HEK293 (cell line): Measurements from ENCODE around the gene ZNF433.
A peak's percentile ranks its signal among the peaks of the same experiment; 100 is the strongest.

Source experiments
- CTCF ChIA-PET: fragments of 350-600 bp; formaldehyde crosslinking; extraction: SDS; loops from one replicate; lab custom pipeline; 2021; ENCODE audit warnings: antibody characterized with exemption; lab: Yijun Ruan, JAX
- POLR2A ChIA-PET: fragments of 300-600 bp; formaldehyde crosslinking; extraction: SDS; loops from one replicate; lab custom pipeline; 2020; ENCODE audit warnings: antibody characterized with exemption, inconsistent platforms; lab: Yijun Ruan, JAX
- H3K27ac ChIP-seq: fragments of 200-500 bp; sonication (Bioruptor generic); 2 replicates; pipeline ENCODE4 v1.5.1; 2014; ENCODE audit warnings: low read depth, low read length, control low read depth, inconsistent platforms; ENCODE audit errors: extremely low read depth
- H3K36me3 ChIP-seq, 2 experiments: fragments of 200-500 bp in 1 of 2; sonication (Bioruptor generic) in 1 of 2; 1 replicate in 1 of 2; 2 replicates in 1 of 2; pipeline ENCODE4 v1.5.1; 2014 to 2017; ENCODE audit warnings: inconsistent platforms in 2 of 2, low read length in 2 of 2; ENCODE audit not compliant: control insufficient read depth in 2 of 2, insufficient read depth in 1 of 2
- H3K4me1 ChIP-seq: fragments of 200-500 bp; sonication (Bioruptor generic); 2 replicates; pipeline ENCODE4 v1.5.1; 2014; ENCODE audit warnings: mild to moderate bottlenecking, low read length, inconsistent platforms; ENCODE audit not compliant: control insufficient read depth, insufficient read depth
- H3K4me3 ChIP-seq: 2 replicates; pipeline ENCODE4 v1.5.1; 2011; ENCODE audit warnings: low read depth, mild to moderate bottlenecking, control low read depth, low read length, moderate library complexity
- H3K9me3 ChIP-seq: fragments of 200-500 bp; sonication (Bioruptor generic); 2 replicates; pipeline ENCODE4 v1.5.1; 2014; ENCODE audit warnings: low read depth, low read length, inconsistent platforms; ENCODE audit not compliant: control insufficient read depth, insufficient read depth
- KLF10 ChIP-seq: fragments of 450-650 bp; IDR thresholded peaks from 2 replicates; pipeline ENCODE4 v1.5.1; 2018; ENCODE audit warnings: missing biosample characterization, mild to moderate bottlenecking, missing genetic modification characterization
- SETDB1 ChIP-seq: IDR thresholded peaks from one replicate; pipeline ENCODE4 v1.6.1; 2017; ENCODE audit warnings: mild to moderate bottlenecking, low read length, moderate library complexity, mixed read lengths; ENCODE audit not compliant: insufficient read length
- SP3 ChIP-seq: fragments of 450-650 bp; formaldehyde crosslinking; IDR thresholded peaks from 2 replicates; pipeline ENCODE4 v1.5.1; 2016; ENCODE audit warnings: missing biosample characterization, missing genetic modification characterization
- ZNF132 ChIP-seq: fragments of 450-650 bp; formaldehyde crosslinking; IDR thresholded peaks from 2 replicates; pipeline ENCODE4 v1.5.1; 2017; ENCODE audit warnings: missing biosample characterization, missing genetic modification characterization, borderline replicate concordance
- ZNF175 ChIP-seq: fragments of 450-650 bp; formaldehyde crosslinking; IDR thresholded peaks from 2 replicates; pipeline ENCODE4 v1.5.1; 2016; ENCODE audit warnings: missing biosample characterization, missing genetic modification characterization
- ZNF274 ChIP-seq, 2 experiments: fragments of 200-500 bp in 1 of 2; fragments of 450-650 bp in 1 of 2; sonication (Bioruptor generic) in 1 of 2; formaldehyde crosslinking in 1 of 2; IDR thresholded peaks; 2 replicates each; pipeline versions ENCODE4 v1.5.1 to v1.6.1; 2014 to 2016; ENCODE audit warnings: borderline replicate concordance in 1 of 2, inconsistent platforms in 1 of 2, low read length in 1 of 2, missing biosample characterization in 1 of 2, missing genetic modification characterization in 1 of 2
- ZNF354C ChIP-seq: fragments of 450-650 bp; formaldehyde crosslinking; IDR thresholded peaks from 2 replicates; pipeline ENCODE4 v1.5.1; 2016; ENCODE audit warnings: missing biosample characterization, missing genetic modification characterization, low read depth, borderline replicate concordance
- ZNF366 ChIP-seq: fragments of 450-650 bp; formaldehyde crosslinking; conservative IDR thresholded peaks from 2 replicates; pipeline ENCODE4 v1.5.1; 2016; ENCODE audit warnings: missing biosample characterization, missing genetic modification characterization
- ZNF548 ChIP-seq: fragments of 450-650 bp; formaldehyde crosslinking; IDR thresholded peaks from 2 replicates; pipeline ENCODE4 v1.5.1; 2016; ENCODE audit warnings: missing biosample characterization, missing genetic modification characterization
- ZNF596 ChIP-seq: fragments of 450-650 bp; IDR thresholded peaks from 2 replicates; pipeline ENCODE4 v1.5.0; 2018; ENCODE audit warnings: missing biosample characterization, mild to moderate bottlenecking, missing genetic modification characterization, moderate library complexity
- ZNF670 ChIP-seq: fragments of 450-650 bp; formaldehyde crosslinking; IDR thresholded peaks from 2 replicates; pipeline ENCODE4 v1.5.1; 2016; ENCODE audit warnings: missing biosample characterization, missing genetic modification characterization, low read depth
- ZNF747 ChIP-seq: fragments of 450-650 bp; formaldehyde crosslinking; IDR thresholded peaks from 2 replicates; pipeline ENCODE4 v1.5.1; 2016; ENCODE audit warnings: missing biosample characterization, missing genetic modification characterization
- ZNF777 ChIP-seq: fragments of 450-650 bp; formaldehyde crosslinking; IDR thresholded peaks from 2 replicates; pipeline ENCODE4 v1.5.1; 2017; ENCODE audit warnings: missing biosample characterization, missing genetic modification characterization, borderline replicate concordance
- TF ChIP-seq, protein P1 (sequence below): fragments of 450-650 bp; formaldehyde crosslinking; IDR thresholded peaks from 2 replicates; pipeline ENCODE4 v1.5.1; 2017; ENCODE audit warnings: missing biosample characterization, missing genetic modification characterization
- TF ChIP-seq, protein P2 (sequence below): sonication (generic); formaldehyde crosslinking; IDR thresholded peaks from 2 replicates; pipeline ENCODE4 v1.8.1; 2022; ENCODE audit warnings: mild to moderate bottlenecking, moderate library complexity, missing genetic modification reagents
- TF ChIP-seq, protein P3 (sequence below): fragments of 450-650 bp; formaldehyde crosslinking; IDR thresholded peaks from 2 replicates; pipeline ENCODE4 v1.5.1; 2016; ENCODE audit warnings: missing biosample characterization, missing genetic modification characterization
- TF ChIP-seq, protein P4 (sequence below): fragments of 450-650 bp; formaldehyde crosslinking; IDR thresholded peaks from 2 replicates; pipeline ENCODE4 v1.5.1; 2016; ENCODE audit warnings: missing biosample characterization, missing genetic modification characterization
- TF ChIP-seq, protein P5 (sequence below): fragments of 450-650 bp; IDR thresholded peaks from 2 replicates; pipeline ENCODE4 v1.5.1; 2018; ENCODE audit warnings: missing biosample characterization, missing genetic modification characterization

ZNF433 gene

DNA sequence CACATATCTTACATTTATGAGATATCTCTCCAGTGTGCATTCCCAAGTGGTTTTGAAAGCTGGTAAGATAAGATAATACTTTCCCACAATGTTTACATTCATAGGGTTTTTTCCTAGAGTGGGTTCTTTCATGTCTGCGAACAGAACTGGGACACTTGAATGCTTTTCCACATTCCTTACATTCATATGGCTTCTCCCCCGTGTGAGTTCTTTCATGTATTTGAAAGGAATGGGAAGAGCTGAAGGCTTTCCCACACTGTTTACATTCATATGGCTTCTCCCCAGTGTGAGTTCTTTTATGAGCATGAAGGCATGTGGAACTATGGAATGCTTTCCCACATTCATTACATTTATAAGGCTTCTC lies 19.7 kb downstream of the ZNF433 start:
- POLR2A ChIA-PET = no interaction called here

DNA sequence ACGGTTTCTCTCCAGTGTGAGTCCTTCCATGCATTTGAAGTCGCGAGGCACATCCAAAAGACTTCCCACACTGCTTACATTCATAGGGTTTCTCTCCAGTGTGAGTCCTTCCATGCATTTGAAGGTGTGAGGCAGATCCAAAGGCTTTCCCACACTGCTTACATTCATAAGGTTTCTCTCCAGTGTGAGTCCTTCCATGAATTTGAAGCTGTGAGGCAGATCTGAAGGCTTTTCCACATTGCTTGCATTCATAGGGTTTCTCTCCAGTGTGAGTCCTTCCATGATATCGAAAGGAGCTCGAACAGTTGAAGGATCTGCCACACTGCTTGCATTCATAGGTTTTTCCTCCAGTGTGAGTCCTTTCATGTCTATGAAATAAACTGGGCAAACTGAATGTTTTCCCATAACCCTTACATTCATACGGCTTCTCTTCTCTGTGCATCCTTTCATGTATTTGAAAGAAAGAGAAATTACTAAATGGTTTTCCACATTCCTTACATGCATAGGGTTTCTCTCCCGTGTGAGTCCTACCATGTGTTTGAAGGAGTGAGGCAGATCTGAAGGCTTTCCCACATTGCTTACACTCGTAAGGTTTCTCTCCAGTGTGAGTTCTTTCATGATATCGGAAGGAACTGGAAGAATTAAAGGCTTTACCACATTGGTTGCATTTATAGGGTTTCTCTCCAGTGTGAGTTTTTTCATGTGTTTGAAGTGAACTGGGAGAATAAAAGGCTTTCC lies 20.3 kb downstream of the ZNF433 start:
- ChIA-PET CTCF (interaction anchor here (0.7 kb wide), 1 partner anchor 47 kb away, joined by 3 read pairs; no protein-coding TSS in a partner anchor), POLR2A (no interaction called here)
- Histone ChIP-seq H3K4me1 (no peaks in the 10 kb centered on the region), H3K4me3 (no peak overlapping the region), H3K36me3 (peaks cover 0 to 38% of the 10 kb centered on the region in 2 experiments; a peak in 1 of 3 replicates), H3K9me3 (no peaks in the 10 kb centered on the region), H3K27ac (no peak overlapping the region)
- TF ChIP-seq, protein P1, sequence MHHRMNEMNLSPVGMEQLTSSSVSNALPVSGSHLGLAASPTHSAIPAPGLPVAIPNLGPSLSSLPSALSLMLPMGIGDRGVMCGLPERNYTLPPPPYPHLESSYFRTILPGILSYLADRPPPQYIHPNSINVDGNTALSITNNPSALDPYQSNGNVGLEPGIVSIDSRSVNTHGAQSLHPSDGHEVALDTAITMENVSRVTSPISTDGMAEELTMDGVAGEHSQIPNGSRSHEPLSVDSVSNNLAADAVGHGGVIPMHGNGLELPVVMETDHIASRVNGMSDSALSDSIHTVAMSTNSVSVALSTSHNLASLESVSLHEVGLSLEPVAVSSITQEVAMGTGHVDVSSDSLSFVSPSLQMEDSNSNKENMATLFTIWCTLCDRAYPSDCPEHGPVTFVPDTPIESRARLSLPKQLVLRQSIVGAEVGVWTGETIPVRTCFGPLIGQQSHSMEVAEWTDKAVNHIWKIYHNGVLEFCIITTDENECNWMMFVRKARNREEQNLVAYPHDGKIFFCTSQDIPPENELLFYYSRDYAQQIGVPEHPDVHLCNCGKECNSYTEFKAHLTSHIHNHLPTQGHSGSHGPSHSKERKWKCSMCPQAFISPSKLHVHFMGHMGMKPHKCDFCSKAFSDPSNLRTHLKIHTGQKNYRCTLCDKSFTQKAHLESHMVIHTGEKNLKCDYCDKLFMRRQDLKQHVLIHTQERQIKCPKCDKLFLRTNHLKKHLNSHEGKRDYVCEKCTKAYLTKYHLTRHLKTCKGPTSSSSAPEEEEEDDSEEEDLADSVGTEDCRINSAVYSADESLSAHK (tag by site-specific recombination) = no peak
- peak; percentile 91 for TF ChIP-seq SETDB1
- no peak for TF ChIP-seq ZNF132
- TF ChIP-seq, protein P2, sequence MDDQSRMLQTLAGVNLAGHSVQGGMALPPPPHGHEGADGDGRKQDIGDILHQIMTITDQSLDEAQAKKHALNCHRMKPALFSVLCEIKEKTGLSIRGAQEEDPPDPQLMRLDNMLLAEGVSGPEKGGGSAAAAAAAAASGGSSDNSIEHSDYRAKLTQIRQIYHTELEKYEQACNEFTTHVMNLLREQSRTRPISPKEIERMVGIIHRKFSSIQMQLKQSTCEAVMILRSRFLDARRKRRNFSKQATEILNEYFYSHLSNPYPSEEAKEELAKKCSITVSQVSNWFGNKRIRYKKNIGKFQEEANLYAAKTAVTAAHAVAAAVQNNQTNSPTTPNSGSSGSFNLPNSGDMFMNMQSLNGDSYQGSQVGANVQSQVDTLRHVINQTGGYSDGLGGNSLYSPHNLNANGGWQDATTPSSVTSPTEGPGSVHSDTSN (CRISPR knock-in tag) = no peak
- no peak for TF ChIP-seq SP3 (tag by site-specific recombination)
- TF ChIP-seq ZNF175 = no peak
- TF ChIP-seq ZNF596 (tag by site-specific recombination) = no peak

More for the DNA sequence above, 19.7 kb downstream of the ZNF433 start:
- Histone ChIP-seq H3K4me1 (no peaks in the 10 kb centered on the region), H3K27ac (no peak overlapping the region), H3K36me3 (peaks cover 0 to 38% of the 10 kb centered on the region in 2 experiments; a peak in 1 of 3 replicates), H3K9me3 (no peaks in the 10 kb centered on the region), H3K4me3 (no peak overlapping the region)
- CTCF ChIA-PET = no interaction called here
- TF ChIP-seq ZNF274 (IDR thresholded peaks at IDR 0.05; ENCODE audit: low read length) = no peak
- TF ChIP-seq ZNF274 (tag by site-specific recombination; IDR thresholded peaks at IDR 0.05; ENCODE audit: borderline replicate concordance) = peak; percentile 89; the same call in 1 of the 2 replicates
- no peak for TF ChIP-seq ZNF366 (tag by site-specific recombination)
- TF ChIP-seq ZNF354C (tag by site-specific recombination) = no peak
- TF ChIP-seq KLF10 (tag by site-specific recombination) = no peak
- TF ChIP-seq, protein P3, sequence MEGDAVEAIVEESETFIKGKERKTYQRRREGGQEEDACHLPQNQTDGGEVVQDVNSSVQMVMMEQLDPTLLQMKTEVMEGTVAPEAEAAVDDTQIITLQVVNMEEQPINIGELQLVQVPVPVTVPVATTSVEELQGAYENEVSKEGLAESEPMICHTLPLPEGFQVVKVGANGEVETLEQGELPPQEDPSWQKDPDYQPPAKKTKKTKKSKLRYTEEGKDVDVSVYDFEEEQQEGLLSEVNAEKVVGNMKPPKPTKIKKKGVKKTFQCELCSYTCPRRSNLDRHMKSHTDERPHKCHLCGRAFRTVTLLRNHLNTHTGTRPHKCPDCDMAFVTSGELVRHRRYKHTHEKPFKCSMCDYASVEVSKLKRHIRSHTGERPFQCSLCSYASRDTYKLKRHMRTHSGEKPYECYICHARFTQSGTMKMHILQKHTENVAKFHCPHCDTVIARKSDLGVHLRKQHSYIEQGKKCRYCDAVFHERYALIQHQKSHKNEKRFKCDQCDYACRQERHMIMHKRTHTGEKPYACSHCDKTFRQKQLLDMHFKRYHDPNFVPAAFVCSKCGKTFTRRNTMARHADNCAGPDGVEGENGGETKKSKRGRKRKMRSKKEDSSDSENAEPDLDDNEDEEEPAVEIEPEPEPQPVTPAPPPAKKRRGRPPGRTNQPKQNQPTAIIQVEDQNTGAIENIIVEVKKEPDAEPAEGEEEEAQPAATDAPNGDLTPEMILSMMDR = no peak
- peak; percentile 82 for TF ChIP-seq SETDB1
- TF ChIP-seq, protein P2 (CRISPR knock-in tag) = no peak
- no peak for TF ChIP-seq ZNF777 (tag by site-specific recombination)
- no peak for TF ChIP-seq ZNF670 (tag by site-specific recombination)
- no peak for TF ChIP-seq ZNF548 (tag by site-specific recombination)
- TF ChIP-seq, protein P4, sequence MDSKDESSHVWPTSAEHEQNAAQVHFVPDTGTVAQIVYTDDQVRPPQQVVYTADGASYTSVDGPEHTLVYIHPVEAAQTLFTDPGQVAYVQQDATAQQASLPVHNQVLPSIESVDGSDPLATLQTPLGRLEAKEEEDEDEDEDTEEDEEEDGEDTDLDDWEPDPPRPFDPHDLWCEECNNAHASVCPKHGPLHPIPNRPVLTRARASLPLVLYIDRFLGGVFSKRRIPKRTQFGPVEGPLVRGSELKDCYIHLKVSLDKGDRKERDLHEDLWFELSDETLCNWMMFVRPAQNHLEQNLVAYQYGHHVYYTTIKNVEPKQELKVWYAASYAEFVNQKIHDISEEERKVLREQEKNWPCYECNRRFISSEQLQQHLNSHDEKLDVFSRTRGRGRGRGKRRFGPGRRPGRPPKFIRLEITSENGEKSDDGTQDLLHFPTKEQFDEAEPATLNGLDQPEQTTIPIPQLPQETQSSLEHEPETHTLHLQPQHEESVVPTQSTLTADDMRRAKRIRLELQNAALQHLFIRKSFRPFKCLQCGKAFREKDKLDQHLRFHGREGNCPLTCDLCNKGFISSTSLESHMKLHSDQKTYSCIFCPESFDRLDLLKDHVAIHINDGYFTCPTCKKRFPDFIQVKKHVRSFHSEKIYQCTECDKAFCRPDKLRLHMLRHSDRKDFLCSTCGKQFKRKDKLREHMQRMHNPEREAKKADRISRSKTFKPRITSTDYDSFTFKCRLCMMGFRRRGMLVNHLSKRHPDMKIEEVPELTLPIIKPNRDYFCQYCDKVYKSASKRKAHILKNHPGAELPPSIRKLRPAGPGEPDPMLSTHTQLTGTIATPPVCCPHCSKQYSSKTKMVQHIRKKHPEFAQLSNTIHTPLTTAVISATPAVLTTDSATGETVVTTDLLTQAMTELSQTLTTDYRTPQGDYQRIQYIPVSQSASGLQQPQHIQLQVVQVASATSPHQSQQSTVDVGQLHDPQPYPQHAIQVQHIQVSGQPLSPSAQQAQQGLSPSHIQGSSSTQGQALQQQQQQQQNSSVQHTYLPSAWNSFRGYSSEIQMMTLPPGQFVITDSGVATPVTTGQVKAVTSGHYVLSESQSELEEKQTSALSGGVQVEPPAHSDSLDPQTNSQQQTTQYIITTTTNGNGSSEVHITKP (tag by site-specific recombination) = no peak
- TF ChIP-seq, protein P5, sequence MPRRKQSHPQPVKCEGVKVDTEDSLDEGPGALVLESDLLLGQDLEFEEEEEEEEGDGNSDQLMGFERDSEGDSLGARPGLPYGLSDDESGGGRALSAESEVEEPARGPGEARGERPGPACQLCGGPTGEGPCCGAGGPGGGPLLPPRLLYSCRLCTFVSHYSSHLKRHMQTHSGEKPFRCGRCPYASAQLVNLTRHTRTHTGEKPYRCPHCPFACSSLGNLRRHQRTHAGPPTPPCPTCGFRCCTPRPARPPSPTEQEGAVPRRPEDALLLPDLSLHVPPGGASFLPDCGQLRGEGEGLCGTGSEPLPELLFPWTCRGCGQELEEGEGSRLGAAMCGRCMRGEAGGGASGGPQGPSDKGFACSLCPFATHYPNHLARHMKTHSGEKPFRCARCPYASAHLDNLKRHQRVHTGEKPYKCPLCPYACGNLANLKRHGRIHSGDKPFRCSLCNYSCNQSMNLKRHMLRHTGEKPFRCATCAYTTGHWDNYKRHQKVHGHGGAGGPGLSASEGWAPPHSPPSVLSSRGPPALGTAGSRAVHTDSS = no peak
- no peak for TF ChIP-seq ZNF747 (tag by site-specific recombination)
- TF ChIP-seq, all 188 proteins: peak for 2
